Measurements from ENCODE around the gene ACOX3. TPM values are rescaled to one million over a fixed set of nuclear protein-coding genes. Genes with fewer than 3 reads are reported as not detected.
A peak's percentile ranks its signal among the peaks of the same experiment; 100 is the strongest.

ACOX3 gene
- total and polyA plus RNA-seq, 9 of the 15 experiments (the other 6 are each of a cell fraction or from before 2014, with no cell fraction given) = 0.68 to 7.3 (median 3.7) TPM

GRCh38 chr4:8440492-8441311 is at the start of gene ACOX3, which contains the start of gene TRMT44 (continued):
- TF ChIP-seq SAP30 (IDR thresholded peaks at IDR 0.05; ENCODE audit: borderline replicate concordance, insufficient read depth, low read depth, low read length, poor library complexity, severe bottlenecking) = peak; percentile 83
- no peak for TF ChIP-seq YBX1 (IDR thresholded peaks at IDR 0.05)
- no peak; the same call in 1 of the 2 replicates for TF ChIP-seq TEAD4 (IDR thresholded peaks at IDR 0.05; ENCODE audit: low read length)
- TF ChIP-seq TEAD4 (CRISPR knock-in tag; IDR thresholded peaks at IDR 0.05; ENCODE audit: borderline replicate concordance) = no peak
- TF ChIP-seq ZBED1 (IDR thresholded peaks at IDR 0.05) = 0 out of 2 replicates have a peak, but pooled peaks have one; percentile 54
- TF ChIP-seq E2F1 (CRISPR knock-in tag; IDR thresholded peaks at IDR 0.05) = no peak; the same call in 1 of the 2 replicates
- 0 out of 2 replicates have a peak, but pooled peaks have one; percentile 7 for TF ChIP-seq SMC3 (conservative IDR thresholded peaks at IDR 0.05; ENCODE audit: insufficient read depth, low read depth, low read length)
- no peak for TF ChIP-seq E2F6 (IDR thresholded peaks at IDR 0.05; ENCODE audit: borderline replicate concordance in 1 of 2, extremely low read depth in 1 of 2, insufficient read depth in 1 of 2, insufficient read length in 1 of 2, low read depth in 1 of 2, low read length in 1 of 2, poor library complexity in 1 of 2, severe bottlenecking in 1 of 2)
- TF ChIP-seq POLR2AphosphoS2 (IDR thresholded peaks at IDR 0.05; ENCODE audit: low read length) = no peak
- TF ChIP-seq ZNF717 (CRISPR knock-in tag; IDR thresholded peaks at IDR 0.05) = no peak
- peak; percentile 97 for TF ChIP-seq ARID4B (CRISPR knock-in tag; IDR thresholded peaks at IDR 0.05)
- no peak for TF ChIP-seq PRDM10 (IDR thresholded peaks at IDR 0.05; ENCODE audit: partially characterized antibody)
- peak; percentile 54 to 67 for TF ChIP-seq NRF1 (conservative IDR thresholded peaks at IDR 0.05 in 1 of 2, IDR thresholded peaks at IDR 0.05 in 1 of 2)
- no peak for TF ChIP-seq HDAC6 (IDR thresholded peaks at IDR 0.05; ENCODE audit: low read depth, low read length)

Data from K562 (cell line).